NCI-H2227 treated with DMSO at 0.1 percent for 48 hours (cell line): ENCODE results near the gene NUDT22.

ENCODE experiments used
- DNase-seq: peaks from one replicate; lab custom pipeline; 2025; lab: John Stamatoyannopoulos, UW

NUDT22 gene

GRCh38 chr11:64229090-64229743 is 3.1 kb downstream of the NUDT22 start:
- DNase-seq, result no peak

- DNase-seq, result no peak
Observed at GRCh38 chr11:64229744-64230170, 3.7 kb downstream of the NUDT22 start.

- peak; percentile 87 for DNase-seq
Observed at GRCh38 chr11:64230171-64230984, 4.3 kb downstream of the NUDT22 start, which contains the start of gene DNAJC4. DNAJC4 (plus strand) TSS chr11:64230548; CDS start chr11:64230855, 307 bp downstream.

GRCh38 chr11:64230985-64231365 is 4.9 kb downstream of the NUDT22 start:
- DNase-seq, result no peak

GRCh38 chr11:64231546-64231945 is 5.5 kb downstream of the NUDT22 start:
- no peak for DNase-seq

GRCh38 chr11:64232182-64232966 is 6.3 kb downstream of the NUDT22 start:
- DNase-seq, result no peak

- DNase-seq, result no peak
Observed at GRCh38 chr11:64232967-64233315, 6.9 kb downstream of the NUDT22 start.

GRCh38 chr11:64233913-64234586 is 8.0 kb downstream of the NUDT22 start, which contains the start of gene VEGFB:
VEGFB (plus strand) TSS chr11:64234584; CDS start chr11:64234834, 250 bp downstream.
- peak; percentile 43 for DNase-seq

GRCh38 chr11:64234647-64235379 is 8.7 kb downstream of the NUDT22 start:
- DNase-seq, result peak; percentile 27

GRCh38 chr11:64235437-64236161 is 9.5 kb downstream of the NUDT22 start:
- no peak for DNase-seq

GRCh38 chr11:64237484-64237951 is 11.4 kb downstream of the NUDT22 start:
- no peak for DNase-seq

GRCh38 chr11:64238076-64238475 is 12.0 kb downstream of the NUDT22 start:
- no peak for DNase-seq

GRCh38 chr11:64238999-64239398 is 12.9 kb downstream of the NUDT22 start:
- no peak for DNase-seq

- no peak for DNase-seq
Observed at GRCh38 chr11:64239662-64240434, 13.8 kb downstream of the NUDT22 start.

GRCh38 chr11:64240435-64241240 is 14.6 kb downstream of the NUDT22 start, which contains the start of gene FKBP2:
FKBP2 (plus strand) TSS chr11:64241095; CDS start chr11:64242388, 1,293 bp downstream.
- DNase-seq, result peak; percentile 94

GRCh38 chr11:64241241-64241490 is 15.1 kb downstream of the NUDT22 start:
- DNase-seq, result peak; percentile 99

GRCh38 chr11:64241491-64242374 is 15.7 kb downstream of the NUDT22 start:
- DNase-seq, result no peak
